ENCODE results near the gene F10. TPM values are rescaled to one million over a fixed set of nuclear protein-coding genes. Genes with fewer than 3 reads are reported as not detected.

The F10 gene
- total RNA-seq, 1 donor from 2014 or later = not detected

DNA sequence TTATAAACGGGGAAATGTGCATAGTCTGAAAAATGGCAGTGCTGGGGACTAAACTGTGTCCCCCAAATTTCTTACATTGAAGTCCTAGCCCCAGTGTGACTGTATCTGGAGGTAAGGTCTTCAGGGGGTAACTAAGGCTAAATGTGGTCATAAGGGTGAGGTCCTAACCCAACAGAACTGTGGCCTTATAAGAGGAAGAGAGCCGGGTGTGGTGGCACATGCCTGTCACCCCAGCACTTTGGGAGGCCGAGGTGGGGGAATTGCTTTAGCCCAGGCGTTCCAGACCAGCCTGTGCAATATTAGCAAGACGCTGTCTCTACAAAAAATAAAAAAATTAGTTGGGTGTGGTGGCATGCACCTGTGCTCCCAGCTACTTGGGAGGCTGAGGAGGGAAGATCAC is 53.7 kb downstream of the F10 start:
- DNase-seq = no peak

DNA sequence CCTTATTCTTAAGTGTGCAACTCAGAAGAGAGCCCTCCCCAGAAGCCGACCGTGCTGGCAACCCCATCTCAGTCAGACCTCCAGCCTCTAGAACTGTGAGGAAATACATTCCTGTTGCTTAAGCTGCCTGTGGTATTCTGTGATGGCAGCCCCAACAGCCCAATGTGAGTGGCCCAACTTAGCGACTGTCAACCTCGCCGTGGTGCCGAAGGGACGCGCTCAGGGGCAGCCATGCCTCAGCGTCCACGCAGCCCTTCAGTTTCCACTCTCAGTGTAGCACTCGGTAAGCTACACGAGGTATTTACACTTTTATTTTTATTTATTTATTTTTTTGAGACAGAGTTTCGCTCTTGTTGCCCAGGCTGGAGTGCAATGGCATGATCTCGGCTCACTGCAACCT is 54.2 kb downstream of the F10 start:
- no peak for DNase-seq

DNA sequence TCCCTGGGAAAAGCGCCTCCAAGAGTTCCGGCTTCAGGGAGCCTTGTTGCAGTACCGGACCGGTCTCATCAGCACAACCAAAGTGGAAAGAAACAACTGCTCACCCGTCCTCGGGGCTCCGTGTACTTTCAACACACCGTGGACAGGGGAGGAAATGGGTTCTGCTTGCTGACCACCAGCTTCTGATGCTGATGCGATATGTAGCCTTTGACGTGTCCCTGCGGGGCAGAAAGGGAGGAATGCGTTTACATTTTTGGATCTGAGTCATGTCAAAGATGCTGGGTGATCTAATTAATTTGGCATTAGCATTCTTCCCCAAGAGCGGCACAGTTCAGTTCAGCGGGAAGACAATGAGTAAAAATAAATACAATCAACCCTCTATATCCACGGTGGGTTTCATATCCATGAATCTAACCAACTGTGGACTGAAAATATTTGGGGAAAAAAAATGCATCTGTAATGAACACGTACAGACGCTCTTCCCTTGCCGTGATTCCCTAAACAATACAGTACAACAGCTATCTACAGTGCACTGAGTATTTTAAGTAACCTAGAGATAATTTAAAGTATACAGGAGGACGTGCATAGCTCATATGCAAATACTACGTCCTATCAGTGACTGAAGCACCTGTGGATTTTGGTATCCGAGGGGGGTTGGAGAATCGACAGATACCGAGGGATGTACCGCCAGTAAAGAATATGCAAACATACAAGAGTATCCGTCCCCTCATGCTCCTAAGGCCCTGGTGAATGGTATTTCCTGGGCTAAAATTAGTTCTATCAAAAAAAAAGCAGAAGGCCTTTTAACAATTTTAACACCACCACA is 55.7 kb downstream of the F10 start:
- peak; percentile 65 for DNase-seq

DNA sequence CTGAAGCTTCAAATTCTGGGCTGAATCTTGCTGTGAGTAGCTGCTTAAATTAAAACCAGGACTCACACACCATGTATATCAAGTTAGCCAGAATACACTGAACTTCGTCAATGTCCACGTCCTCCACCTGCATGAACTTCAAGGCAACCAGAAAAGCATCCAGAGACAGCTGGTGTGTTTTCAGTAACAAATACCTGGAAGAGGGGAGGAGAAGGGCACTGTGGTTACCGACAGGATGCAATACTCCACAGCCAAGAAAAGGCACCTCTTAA is 56.2 kb downstream of the F10 start:
- DNase-seq = peak; percentile 29

DNA sequence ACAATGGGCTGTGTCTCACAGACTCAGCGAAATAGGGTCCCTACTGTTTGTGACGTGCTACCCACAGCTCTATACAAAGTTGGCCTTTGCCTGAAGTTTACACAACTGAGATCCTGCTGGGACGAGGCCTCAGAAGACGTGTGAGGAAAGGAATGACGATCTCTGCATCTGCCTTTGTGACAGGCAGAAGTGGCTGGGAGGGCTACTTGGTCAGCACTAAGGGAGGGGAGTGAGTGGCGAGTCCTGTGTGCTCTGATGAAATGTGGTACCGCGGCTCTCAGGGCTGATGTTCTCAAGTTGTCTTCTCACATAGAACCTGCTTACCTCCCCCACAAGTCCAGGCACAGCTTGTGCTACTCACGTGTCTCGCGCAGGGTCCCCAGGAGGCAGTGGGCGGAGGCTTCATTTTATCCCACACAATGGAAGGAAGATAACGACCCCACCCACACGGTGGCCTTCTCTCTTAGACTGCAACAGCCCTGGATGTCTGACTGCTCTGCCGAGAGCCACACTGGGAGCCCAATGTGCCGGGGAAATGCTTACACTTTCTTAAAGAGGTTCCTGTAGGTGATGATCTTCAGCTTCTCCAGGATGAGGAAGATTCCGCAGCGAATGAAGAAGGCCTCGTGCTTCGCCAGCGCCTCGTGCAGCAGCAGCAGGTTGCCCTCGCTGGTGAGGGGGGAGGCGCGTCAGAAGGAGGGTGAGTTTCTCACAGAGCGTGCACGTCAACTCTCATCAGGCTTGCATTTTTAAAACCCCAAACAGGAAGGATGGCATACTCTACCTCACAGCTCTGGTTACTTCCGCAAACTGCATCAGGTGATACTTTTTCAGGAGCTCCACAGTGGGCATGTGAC is 57.0 kb downstream of the F10 start:
- DNase-seq = peak; percentile 70

DNA sequence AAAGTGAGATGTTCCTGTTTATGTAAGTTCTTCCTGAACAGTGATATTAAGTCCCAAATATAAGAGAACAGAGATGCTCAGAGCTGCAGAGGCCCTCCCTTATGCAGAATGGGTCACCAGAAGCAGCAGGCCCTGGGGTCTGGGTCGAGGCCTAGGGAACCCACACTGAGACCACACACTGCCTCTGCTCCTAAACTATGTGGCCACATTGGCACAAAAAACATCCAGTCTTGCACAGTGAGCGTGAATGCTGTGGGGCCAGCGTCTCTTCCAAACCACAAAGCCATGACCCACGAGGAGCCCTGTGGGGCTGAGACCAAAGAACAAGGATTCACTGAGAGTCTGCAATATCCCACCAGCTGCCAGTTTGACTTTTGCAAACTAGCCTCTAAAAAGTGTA is 59.4 kb downstream of the F10 start:
- DNase-seq = no peak

DNA sequence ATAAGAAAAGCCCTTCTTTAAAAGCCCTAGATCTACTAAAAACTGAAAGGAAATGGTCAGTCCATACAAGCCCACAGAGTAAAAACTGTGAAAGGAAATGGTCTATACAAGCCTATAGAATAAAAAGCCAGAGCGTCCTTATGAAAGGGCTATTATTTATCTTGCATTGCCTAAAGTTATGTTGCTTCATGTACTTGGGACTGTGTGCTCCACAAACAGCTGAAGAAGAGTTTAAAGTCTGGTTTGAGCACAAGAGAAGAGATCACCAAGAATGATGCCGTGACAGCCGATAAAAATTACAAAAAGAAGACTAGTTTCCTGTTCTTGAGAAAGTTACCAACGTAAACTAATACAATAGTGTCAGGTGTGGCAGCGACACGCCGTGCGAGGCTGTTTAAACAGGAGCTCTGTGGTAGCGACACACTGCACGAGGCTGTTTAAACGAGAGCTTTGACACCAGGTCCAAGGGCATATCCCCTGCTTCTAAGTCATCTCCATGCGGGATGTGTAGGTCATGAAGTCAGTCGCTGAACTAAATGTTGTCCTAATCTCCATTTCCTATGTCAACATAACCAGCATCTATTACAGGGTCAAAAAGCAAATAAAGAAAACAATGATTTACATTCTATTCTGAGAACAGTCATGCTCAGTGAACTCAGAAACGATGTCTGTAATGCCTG is 61.0 kb downstream of the F10 start:
- DNase-seq = peak; percentile 44

DNA sequence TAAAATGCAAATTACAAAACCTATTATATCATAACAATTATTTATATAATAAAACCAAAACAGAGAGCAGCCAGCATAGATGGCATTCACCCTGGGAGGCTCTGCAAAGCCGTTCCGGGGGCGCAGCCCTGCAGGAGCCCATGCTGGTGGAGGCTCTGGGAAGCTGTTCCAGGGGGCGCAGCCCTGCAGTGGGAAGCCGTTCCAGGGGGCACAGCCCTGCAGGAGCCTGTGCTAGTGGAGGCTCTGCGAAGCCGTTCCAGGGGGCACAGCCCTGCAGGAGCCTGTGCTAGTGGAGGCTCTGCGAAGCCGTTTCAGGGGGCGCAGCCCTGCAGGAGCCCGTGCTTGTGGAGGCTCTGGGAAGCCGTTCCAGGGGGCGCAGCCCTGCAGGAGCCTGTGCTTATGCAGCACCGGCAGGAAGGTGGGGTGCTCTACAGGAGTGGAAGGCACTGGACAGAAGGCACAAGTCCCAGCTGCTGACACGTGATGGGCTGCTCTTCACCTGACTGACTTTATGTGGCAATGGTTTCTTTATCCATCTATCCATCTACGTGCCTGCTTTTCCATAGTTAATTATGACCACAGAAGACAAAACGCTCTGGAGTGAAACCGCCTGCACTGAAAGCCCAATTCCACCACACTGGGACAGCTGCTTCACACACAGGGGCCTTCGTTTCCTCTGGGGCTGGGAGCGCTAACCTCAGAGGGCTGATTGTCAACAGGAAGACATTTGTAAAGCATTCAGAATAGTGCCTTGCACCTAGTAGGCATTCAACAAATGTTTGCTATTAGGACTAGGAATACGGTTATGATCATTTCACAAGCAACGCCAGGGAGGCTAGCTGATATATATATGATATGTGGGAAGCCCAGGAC is 62.2 kb downstream of the F10 start:
- DNase-seq = peak; percentile 29

DNA sequence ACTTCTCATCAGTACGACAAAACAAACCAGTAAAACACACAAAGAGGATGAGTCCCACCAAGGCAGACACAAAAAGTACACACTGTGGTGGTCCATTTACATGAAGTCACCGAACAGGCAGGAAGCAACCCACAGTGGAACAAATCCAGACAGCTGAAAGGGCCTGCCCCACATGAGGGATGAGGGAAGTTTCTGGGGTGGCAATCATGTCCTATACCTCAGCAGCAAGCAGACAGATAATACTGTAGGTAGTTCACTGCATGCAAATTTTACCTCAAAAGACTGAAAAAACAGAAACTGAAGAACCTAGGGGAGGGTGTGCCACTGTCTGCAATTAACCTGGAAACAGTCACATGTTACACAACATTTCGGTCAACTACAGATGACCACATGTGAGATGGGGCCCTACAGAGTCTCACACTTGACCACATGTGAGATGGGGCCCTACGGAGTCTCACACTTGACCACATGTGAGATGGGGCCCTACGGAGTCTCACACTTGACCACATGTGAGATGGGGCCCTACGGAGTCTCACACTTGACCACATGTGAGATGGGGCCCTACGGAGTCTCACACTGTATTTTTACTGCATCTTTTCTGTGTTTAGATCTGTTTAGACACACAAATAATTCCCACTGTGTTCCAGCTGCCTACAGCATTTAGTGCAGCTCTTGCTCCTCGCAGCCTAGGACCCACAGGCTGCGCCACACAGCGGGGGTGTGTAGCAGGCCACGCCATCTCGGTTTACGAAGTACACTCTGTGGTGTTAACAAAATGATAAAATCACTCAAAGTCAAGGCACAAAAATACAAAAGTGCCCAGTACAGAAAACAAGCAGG is 63.7 kb downstream of the F10 start:
- DNase-seq = no peak

DNA sequence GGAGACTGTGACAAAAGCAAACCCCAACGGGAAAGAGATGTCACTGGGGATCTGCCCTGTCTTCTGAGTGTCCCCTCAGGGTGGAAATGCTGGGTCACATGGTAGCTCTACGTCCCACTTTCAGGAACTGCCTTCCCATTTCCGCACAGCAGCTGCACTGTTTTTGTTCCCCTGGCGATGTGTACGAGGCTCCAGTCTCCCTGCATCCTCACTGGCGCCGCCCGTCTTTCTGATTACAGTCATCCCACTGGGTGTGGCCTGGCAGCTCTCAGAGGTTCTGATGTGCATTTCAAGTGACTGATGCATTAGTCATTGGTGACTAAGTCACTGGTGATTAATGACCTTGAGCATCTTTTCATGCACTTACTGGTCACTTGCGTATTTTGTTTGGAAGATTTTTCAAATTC is 64.7 kb downstream of the F10 start:
- peak; percentile 99 for DNase-seq

DNA sequence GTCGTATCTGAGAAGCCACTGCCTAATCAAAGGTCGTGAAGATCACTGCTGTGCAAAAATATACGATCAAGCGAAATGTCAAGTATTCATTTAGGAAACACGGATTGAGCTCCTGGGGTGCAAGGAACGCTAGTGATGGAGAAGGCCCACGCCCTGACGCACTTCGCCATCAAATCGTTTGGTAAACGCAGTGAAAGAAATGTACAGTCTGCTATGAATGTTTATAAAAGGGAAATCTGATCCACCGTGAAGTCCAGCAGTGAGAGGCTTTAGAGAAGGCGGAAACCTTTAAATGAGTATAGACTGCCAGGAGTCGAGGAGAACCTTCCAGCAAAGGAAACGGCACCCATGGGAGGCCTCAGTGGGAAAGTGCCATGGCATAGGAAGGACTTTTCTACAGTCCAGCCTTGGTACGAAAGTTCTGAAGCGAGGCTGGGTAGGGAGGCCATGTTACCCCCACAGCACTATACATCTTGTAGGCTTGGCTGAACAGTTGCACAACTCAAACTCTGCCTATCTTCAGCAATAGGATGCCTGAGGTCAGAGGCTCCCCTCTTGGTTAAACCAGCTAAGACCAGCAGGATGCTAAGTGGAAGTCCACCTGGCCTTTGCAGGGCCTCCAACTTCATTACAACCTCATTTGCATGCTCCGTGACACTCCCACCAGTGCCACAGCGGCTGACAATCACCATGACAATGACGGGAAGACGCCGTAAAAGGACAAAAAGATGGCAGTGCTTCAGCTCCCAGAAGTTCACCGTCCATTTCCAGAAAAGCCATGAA is 65.5 kb downstream of the F10 start:
- no peak for DNase-seq

DNA sequence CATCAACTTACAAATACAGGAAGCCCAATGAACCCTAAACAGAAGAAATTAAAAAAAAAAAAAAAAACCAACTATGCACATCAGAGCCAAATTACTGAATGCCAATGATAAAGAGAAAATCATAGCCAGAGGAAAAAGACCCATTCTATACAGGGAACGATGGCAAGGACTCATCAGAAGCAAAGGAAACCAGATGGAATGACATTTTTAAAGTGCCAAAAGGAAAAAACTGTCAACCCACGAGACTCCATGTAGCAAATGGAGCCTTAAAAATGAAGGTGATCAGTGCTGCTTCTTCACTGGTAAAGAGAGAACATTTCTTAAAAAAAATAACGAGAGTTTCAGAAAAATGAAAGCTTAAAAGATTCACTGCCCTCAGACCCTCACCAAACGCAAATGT is 67.6 kb downstream of the F10 start:
- DNase-seq = no peak

DNA sequence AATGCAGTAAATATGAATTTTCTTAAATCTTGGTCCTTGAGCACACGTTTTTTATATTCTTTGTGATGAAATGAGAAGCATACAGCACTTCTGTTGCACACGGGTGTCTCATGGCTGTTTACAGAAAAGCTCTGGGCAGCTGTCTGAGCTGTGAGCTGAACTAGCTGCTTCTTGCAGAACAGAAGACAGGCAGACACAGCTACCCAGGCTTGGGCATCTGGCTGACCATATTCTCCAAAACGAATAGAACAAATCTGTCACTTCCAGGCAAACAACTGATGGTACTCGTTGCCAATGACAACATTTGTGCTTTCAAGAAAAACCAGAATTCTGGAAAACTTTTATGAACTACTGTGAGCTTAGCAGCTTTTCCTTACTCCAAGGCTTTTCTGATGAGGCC is 69.7 kb downstream of the F10 start:
- no peak for DNase-seq

DNA sequence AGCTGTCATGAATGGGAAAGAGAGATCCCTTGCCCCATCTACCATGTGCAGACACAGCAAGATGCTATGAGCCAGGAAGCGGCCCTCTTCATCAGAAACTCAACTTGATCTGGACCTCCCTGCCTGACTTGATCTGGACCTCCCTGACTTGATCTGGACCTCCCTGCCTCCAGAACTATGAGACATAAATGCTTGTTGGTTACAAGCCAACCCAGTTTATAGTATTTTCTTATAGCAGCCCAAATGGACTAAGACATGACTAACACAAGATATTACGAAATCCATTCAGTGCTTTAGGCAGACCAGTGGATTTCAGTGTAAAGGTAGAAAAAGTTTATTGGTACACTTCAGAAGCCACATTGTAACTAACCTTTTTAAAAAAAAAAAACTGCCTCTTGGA is 70.3 kb downstream of the F10 start:
- no peak for DNase-seq

DNA sequence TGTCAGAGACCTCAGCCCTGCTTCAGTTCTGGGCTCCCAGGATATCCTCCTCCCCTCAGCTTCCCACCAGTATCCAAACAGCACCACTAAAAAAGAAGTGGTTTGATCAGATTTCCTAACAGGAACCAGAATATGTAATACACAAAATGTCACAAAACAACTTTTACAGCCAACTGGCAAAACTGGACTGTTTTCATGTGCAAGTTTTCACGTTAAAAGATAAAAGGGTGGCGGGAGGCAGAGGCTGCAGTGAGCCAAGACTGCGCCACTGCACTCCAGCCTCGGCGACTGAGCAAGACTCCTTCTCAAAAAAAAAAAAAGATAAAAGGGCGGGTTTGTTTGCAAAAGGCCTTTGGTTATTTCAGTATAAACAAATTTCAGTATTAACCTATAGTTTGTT is 72.8 kb downstream of the F10 start:
- DNase-seq = no peak

DNA sequence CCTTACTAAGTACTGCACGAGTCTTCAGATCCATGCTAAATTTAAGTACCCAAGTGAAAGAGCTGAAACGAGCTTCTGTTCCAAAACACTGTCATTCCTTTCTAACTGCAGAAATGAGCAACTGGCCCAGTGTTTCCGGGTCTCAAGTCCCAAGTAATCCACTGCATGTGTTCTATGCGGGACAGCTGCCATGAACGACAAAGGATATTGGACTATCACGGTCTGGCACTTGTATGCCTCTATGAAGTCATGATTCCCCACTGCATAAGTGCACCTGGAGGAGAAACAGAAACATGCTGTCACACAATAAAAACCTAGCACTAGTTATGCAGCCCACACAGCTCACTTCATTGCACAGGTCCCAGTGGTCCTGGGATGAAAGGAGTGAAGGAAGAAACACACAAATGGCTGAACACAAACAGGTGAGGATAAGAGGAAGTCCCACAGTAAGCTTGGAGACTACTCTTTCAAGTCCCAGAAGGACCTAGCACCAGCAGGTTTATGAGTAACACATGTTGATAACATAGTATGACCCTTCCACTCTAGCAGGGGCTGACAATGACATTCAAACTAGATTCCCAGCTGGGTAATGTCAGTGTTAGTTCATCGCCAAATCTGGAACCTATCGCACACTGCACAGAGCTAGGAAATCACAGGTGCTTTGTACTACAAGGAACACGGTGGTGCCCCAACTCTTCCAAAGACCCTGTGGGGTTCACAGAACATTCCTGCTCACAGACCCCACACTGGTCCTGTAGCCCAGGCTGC is 74.6 kb downstream of the F10 start:
- DNase-seq = no peak

All from dermis blood vessel endothelial cell (primary cell).